PC-3 (cell line): ENCODE measurements around the gene PIAS1.

ENCODE experiments used
- CTCF ChIP-seq: fragments of 300-600 bp; sonication (generic); conservative IDR thresholded peaks from 2 replicates; pipeline ENCODE4 v1.5.1; 2017; ENCODE audit warnings: antibody characterized with exemption, low read depth, mild to moderate bottlenecking, low read length
- EZH2 ChIP-seq: fragments of 300-600 bp; sonication (generic); IDR thresholded peaks from one replicate; pipeline ENCODE4 v1.6.1; 2017; ENCODE audit warnings: antibody characterized with exemption, mild to moderate bottlenecking, low read length; ENCODE audit not compliant: unreplicated experiment
- EZH2phosphoT487 ChIP-seq: fragments of 300-600 bp; sonication (generic); IDR thresholded peaks from 2 replicates; pipeline ENCODE4 v1.6.1; 2018; ENCODE audit warnings: mild to moderate bottlenecking, antibody characterized with exemption, low read length, borderline replicate concordance

- TF ChIP-seq CTCF, result no peak
- no peak for TF ChIP-seq EZH2phosphoT487
- no peak for TF ChIP-seq EZH2
These were observed 41.2 kb upstream of the PIAS1 start for GRCh38 chr15:68012911-68013310.
